T-cell (primary cell): ENCODE measurements around the gene KLC4. TPM values are rescaled to one million over a fixed set of nuclear protein-coding genes. Genes with fewer than 3 reads are reported as not detected.
A peak's percentile ranks its signal among the peaks of the same experiment; 100 is the strongest.
"Not testable (repeated sequence)": the region's sequence is repeated elsewhere in the genome, so short reads cannot be mapped to it uniquely, and the experiment has no call there.

Experiments
- ATAC-seq, 4 experiments: fragments of 200-7000 bp in 3 of 4; fragments of 150-1000 bp in 1 of 4; cut with Tn5 transposase; replicated peaks in 1 of 4; 1 replicate in 3 of 4; 2 replicates in 1 of 4; pipeline ENCODE4 v1.10.0; 2021; ENCODE audit warnings: moderate library complexity in 3 of 4, mild to moderate bottlenecking in 2 of 4, moderate number of reproducible peaks in 1 of 4
- CTCF ChIA-PET, 2 donors: fragments of 300-600 bp; sonication (Branson Sonifier 250); formaldehyde crosslinking; loops; one replicate each; lab custom pipeline; 2022; ENCODE audit warnings: antibody characterized with exemption in 2 of 2; lab: Charles Lee
- POLR2A ChIA-PET, 2 donors: fragments of 300-600 bp; sonication (Branson Sonifier 250); formaldehyde crosslinking; loops; one replicate each; lab custom pipeline; 2022; ENCODE audit warnings: antibody characterized with exemption in 2 of 2; lab: Charles Lee
- DNase-seq, 35 experiments: peaks; one replicate each; pipeline versions ENCODE4 v3.0.0 to v3.0.0-alpha.2; 2013 to 2023
- H3K27ac ChIP-seq: one replicate; pipeline ENCODE4 v1.5.1; 2013; ENCODE audit warnings: low read length
- H3K27me3 ChIP-seq, 2 experiments: replicated peaks in 1 of 2; 1 replicate in 1 of 2; 2 replicates in 1 of 2; pipeline versions ENCODE4 v1.6.1 to v1.7.0; 2013; ENCODE audit warnings: low read length in 1 of 2, mixed read lengths in 1 of 2; ENCODE audit not compliant: control insufficient read depth in 2 of 2, insufficient read depth in 2 of 2; ENCODE audit errors: extremely low read depth in 1 of 2
- H3K36me3 ChIP-seq, 2 donors: 1 replicate in 1 of 2; 2 replicates in 1 of 2; pipeline versions ENCODE4 v1.6.1 to v1.7.0; 2013; ENCODE audit warnings: low read length in 1 of 2; ENCODE audit not compliant: control insufficient read depth in 2 of 2, insufficient read depth in 1 of 2; ENCODE audit errors: extremely low read depth in 1 of 2
- H3K4me1 ChIP-seq, 2 experiments: 1 replicate in 1 of 2; 2 replicates in 1 of 2; pipeline versions ENCODE4 v1.6.1 to v1.7.0; 2013; ENCODE audit warnings: low read length in 2 of 2, mixed read lengths in 1 of 2; ENCODE audit not compliant: insufficient read depth in 2 of 2, control insufficient read depth in 1 of 2; ENCODE audit errors: extremely low read depth in 1 of 2
- H3K4me3 ChIP-seq, 2 donors: 1 replicate in 1 of 2; 2 replicates in 1 of 2; pipeline versions ENCODE4 v1.5.1 to v1.7.0; 2013; ENCODE audit warnings: mild to moderate bottlenecking in 2 of 2, low read length in 1 of 2, moderate library complexity in 1 of 2; ENCODE audit not compliant: control insufficient read depth in 1 of 2; ENCODE audit errors: extremely low read depth in 1 of 2
- H3K9me3 ChIP-seq: 2 replicates; pipeline ENCODE4 v1.7.0; 2013
- H3K27ac Mint-ChIP-seq, 2 donors: one replicate each; pipeline ENCODE4 v1.8.0; 2020 to 2021; ENCODE audit warnings: mild to moderate bottlenecking in 2 of 2, mixed read lengths in 2 of 2
- H3K27me3 Mint-ChIP-seq, 2 donors: one replicate each; pipeline ENCODE4 v1.8.0; 2021 to 2022; ENCODE audit warnings: mixed read lengths in 2 of 2
- H3K36me3 Mint-ChIP-seq: one replicate; pipeline ENCODE4 v1.8.0; 2021; ENCODE audit warnings: mixed read lengths
- H3K4me1 Mint-ChIP-seq, 3 donors: one replicate each; pipeline ENCODE4 v1.8.0; 2020 to 2022; ENCODE audit warnings: mixed read lengths in 3 of 3, mild to moderate bottlenecking in 1 of 3
- H3K4me3 Mint-ChIP-seq, 3 donors: one replicate each; pipeline ENCODE4 v1.8.0; 2020 to 2022; ENCODE audit warnings: mild to moderate bottlenecking in 3 of 3, mixed read lengths in 3 of 3, moderate library complexity in 3 of 3
- H3K9me3 Mint-ChIP-seq, 3 donors: one replicate each; pipeline ENCODE4 v1.8.0; 2020 to 2022; ENCODE audit warnings: mixed read lengths in 3 of 3
- WGBS: methylation state at CpG from one replicate; pipeline ENCODE4 v1.1.5; 2013; ENCODE audit warnings: missing lambda C conversion rate; ENCODE audit not compliant: insufficient coverage; 5-methylcytosine and 5-hydroxymethylcytosine counted together
- total RNA-seq, 35 experiments: library from RNA in 6 of 35; stranded (reverse) in 6 of 35; fragments of 120-200 nt in 1 of 35; gene quantifications; one replicate each; pipeline versions ENCODE4 v1.2.1 to v1.2.4 and lab custom pipeline; 2013 to 2026

The KLC4 gene
- total RNA-seq, 5 donors from 2014 or later (not counting 1 experiment from before 2014, with no cell fraction given) = 37.8 to 48.5 (median 45.5) TPM

DNA sequence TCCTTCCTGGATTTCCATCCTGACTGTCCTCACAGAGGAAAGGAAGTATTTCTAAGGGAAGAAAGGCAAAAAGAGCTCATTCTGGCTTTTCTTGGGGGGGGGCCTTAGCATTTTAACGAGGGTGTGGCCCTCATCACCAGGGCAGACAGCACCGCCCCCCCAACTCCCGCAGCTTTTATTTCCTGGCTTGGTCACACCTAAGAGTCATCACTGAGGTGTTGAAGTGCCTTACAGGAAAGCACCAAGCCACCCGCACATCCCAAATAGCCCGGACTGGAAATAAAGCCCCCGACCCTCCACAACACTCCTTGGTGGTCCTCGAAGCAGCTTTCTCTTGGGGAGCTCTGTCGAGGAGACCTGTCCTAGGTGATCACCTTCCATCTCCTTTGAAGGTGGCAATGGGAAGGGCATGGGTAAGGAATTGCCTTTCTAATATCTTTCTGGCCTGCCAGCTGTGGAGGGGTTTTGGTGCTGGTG, 17.9 kb downstream of the KLC4 start:
- peaks cover 0 to 15% (median 6%) of the 10 kb centered on the region in 3 donors for H3K4me1 Mint-ChIP-seq
- Histone ChIP-seq H3K4me1 (peaks cover 0 to 23% of the 10 kb centered on the region in 2 experiments), H3K4me3 (peak overlapping the region; percentile 34 to 89), H3K27ac (no peak overlapping the region), H3K36me3 (peaks cover 0 to 6% of the 10 kb centered on the region in 2 donors), H3K27me3 (peaks cover 0 to 38% of the 10 kb centered on the region in 2 experiments), H3K9me3 (no peaks in the 10 kb centered on the region)
- POLR2A ChIA-PET = interaction anchor here in 1 of 2 donors (0.8 kb wide), 1 partner anchor 23 kb away, joined by 5 read pairs; no protein-coding TSS in a partner anchor
- H3K9me3 Mint-ChIP-seq = no peaks in the 10 kb centered on the region
- H3K27ac Mint-ChIP-seq = no peak overlapping the region
- DNase-seq = no peak
- WGBS = 24% methylated on average over 4 of the region's 8 CpGs
- peaks cover 10 to 32% of the 10 kb centered on the region in 2 donors for H3K27me3 Mint-ChIP-seq
- H3K4me3 Mint-ChIP-seq = peak overlapping the region; percentile 17 to 65 (median 59)
- CTCF ChIA-PET = no interaction called here
- no peak for ATAC-seq
- H3K36me3 Mint-ChIP-seq = peaks cover 19% of the 10 kb centered on the region

DNA sequence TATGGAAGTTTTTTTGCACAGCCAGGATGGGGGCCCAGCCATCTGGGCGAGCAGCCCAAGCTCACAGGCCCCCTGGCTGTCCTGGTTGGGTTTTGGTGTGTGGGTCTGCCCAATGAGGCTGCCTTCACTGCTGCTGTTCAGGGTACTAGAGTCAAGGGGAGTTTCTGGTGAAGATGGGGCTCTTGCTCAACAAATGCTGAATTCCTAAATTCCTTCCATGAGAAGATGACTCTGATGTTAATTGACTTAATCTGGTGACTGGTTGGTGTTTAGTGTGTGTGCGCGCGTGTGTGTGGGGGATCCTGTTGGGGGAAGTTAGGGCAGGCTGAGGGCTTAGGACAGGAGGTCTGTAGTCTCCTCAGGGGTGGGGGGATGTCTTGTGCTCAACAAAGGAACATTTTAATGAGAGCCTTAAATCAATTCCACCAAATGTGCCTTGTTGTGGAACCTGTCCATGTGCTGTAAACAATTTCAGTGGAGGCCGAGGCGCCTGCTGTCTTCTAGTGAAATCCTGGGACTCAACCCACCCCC, 18.6 kb downstream of the KLC4 start:
- peaks cover 0 to 39% of the 10 kb centered on the region in 2 experiments for H3K27me3 ChIP-seq

DNA sequence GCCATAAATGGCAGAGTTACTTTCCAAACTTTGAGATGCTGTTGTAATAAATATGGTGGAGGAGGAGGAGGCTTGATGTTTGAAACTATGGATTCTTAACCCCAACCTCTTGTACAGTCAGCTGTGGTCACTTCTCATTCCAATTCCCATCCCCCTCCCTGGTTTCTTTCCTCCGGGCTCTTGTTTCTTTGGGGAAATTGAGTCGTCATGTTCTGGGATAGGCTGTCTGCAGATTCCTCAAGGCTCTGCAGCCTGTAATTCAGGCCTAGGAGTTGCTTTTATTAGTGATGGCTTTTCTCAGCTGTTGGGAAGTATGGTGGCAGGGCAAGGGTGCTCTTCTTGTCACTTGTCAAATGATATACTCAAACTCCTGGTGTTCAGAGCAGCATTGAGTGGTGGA, 19.3 kb downstream of the KLC4 start:
- DNase-seq (no peak), ATAC-seq (no peak)
- Mint-ChIP-seq H3K9me3 (no peaks in the 10 kb centered on the region), H3K27ac (no peak overlapping the region), H3K36me3 (peaks cover 7% of the 10 kb centered on the region), H3K27me3 (peaks cover 10 to 35% of the 10 kb centered on the region in 2 donors), H3K4me3 (no peak overlapping the region), H3K4me1 (peaks cover 0 to 15% (median 6%) of the 10 kb centered on the region in 3 donors)
- H3K4me1 ChIP-seq = peaks cover 2 to 23% of the 10 kb centered on the region in 2 experiments
- no peak overlapping the region for H3K4me3 ChIP-seq
- no peak overlapping the region for H3K27ac ChIP-seq
- CTCF ChIA-PET = no interaction called here
- peaks cover 0 to 3% of the 10 kb centered on the region in 2 donors for H3K36me3 ChIP-seq
- peaks cover 0 to 41% of the 10 kb centered on the region in 2 experiments for H3K27me3 ChIP-seq
- H3K9me3 ChIP-seq = no peaks in the 10 kb centered on the region
- POLR2A ChIA-PET = no interaction called here
- WGBS = no CpG with 5 or more reads among the region's 2 CpGs

More for the DNA sequence above, 18.6 kb downstream of the KLC4 start:
- POLR2A ChIA-PET = no interaction called here
- Mint-ChIP-seq H3K36me3 (peaks cover 13% of the 10 kb centered on the region), H3K9me3 (no peaks in the 10 kb centered on the region), H3K4me1 (peaks cover 0 to 15% (median 6%) of the 10 kb centered on the region in 3 donors), H3K4me3 (peak overlapping the region; percentile 4 to 65 (median 59)), H3K27me3 (peaks cover 10 to 32% of the 10 kb centered on the region in 2 donors), H3K27ac (no peak overlapping the region)
- WGBS = 96% methylated on average over 5 of the region's 6 CpGs
- ATAC-seq (no peak), DNase-seq (no peak)
- H3K4me1 ChIP-seq = peaks cover 0 to 23% of the 10 kb centered on the region in 2 experiments
- peaks cover 0 to 3% of the 10 kb centered on the region in 2 donors for H3K36me3 ChIP-seq
- no peak overlapping the region for H3K4me3 ChIP-seq
- H3K9me3 ChIP-seq = no peaks in the 10 kb centered on the region
- CTCF ChIA-PET = no interaction called here
- H3K27ac ChIP-seq = no peak overlapping the region

DNA sequence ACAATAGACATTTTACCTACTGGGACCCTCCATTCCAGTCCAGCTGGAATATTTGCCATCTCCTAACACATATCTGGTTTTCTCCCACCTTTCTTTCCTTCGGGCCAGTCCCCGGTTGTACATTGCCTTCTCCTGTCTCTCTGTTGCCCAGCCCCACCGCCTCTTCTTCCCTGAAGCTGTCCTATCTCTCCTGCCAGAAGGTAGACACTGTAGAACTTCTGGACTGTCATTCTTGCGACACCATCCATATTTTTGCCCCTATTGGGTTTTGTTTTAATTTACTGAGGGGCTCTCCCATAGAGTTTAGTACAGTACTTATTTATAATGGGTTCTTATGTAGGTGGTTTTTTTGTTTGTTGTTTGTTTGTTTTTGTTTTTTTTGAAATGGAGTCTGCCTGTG, 21.6 kb downstream of the KLC4 start:
- no peak overlapping the region for H3K27ac ChIP-seq
- CTCF ChIA-PET = no interaction called here
- no peaks in the 10 kb centered on the region for H3K36me3 ChIP-seq
- Mint-ChIP-seq H3K4me1 (peaks cover 0 to 10% (median 4%) of the 10 kb centered on the region in 3 donors), H3K9me3 (no peaks in the 10 kb centered on the region), H3K27ac (no peak overlapping the region), H3K27me3 (peaks cover 14 to 29% of the 10 kb centered on the region in 2 donors), H3K4me3 (no peak overlapping the region), H3K36me3 (no peaks in the 10 kb centered on the region)
- ATAC-seq (no peak), DNase-seq (no peak)
- H3K9me3 ChIP-seq = no peaks in the 10 kb centered on the region
- 92% methylated on average over 2 of the region's 4 CpGs for WGBS
- H3K27me3 ChIP-seq = peaks cover 0 to 28% of the 10 kb centered on the region in 2 experiments
- no peak overlapping the region for H3K4me3 ChIP-seq
- H3K4me1 ChIP-seq = peaks cover 2 to 14% of the 10 kb centered on the region in 2 experiments
- POLR2A ChIA-PET = no interaction called here

DNA sequence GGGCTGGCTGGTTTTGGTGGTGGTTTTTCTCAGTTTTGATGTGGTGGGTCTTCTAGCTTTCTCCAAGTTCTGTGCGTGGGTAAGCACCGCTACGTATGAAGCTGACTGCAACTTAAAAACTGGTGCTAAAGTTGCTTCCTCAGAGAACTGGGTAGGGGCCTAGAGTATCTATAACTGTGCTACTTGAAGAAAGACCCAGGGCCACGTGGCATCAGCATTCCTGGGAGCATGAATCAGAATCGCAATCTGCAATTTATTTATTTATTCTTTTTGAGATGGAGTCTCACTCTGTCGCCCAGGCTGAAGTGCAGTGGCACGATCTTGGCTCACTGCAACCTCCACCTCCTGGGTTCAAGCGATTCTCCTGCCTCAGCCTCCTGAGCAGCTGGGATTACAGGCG, 22.5 kb downstream of the KLC4 start:
- WGBS = 16% methylated on average over 4 of the region's 9 CpGs
- H3K4me1 Mint-ChIP-seq, H3K4me3 ChIP-seq, H3K9me3 Mint-ChIP-seq, ATAC-seq, H3K27ac ChIP-seq, POLR2A ChIA-PET, H3K4me3 Mint-ChIP-seq, DNase-seq, H3K9me3 ChIP-seq, H3K27ac Mint-ChIP-seq, CTCF ChIA-PET, H3K36me3 Mint-ChIP-seq, H3K4me1 ChIP-seq, H3K36me3 ChIP-seq: not testable (repeated sequence)
- H3K27me3 Mint-ChIP-seq = peaks cover 14 to 27% of the 10 kb centered on the region in 2 donors
- peaks cover 0 to 25% of the 10 kb centered on the region in 2 experiments for H3K27me3 ChIP-seq

- WGBS = 92% methylated on average over 5 of the region's 13 CpGs
- no peaks in the 10 kb centered on the region for H3K9me3 Mint-ChIP-seq
- no peaks in the 10 kb centered on the region for H3K36me3 Mint-ChIP-seq
- no peaks in the 10 kb centered on the region for H3K9me3 ChIP-seq
- H3K27ac Mint-ChIP-seq = no peak overlapping the region
- no peak overlapping the region for H3K4me3 ChIP-seq
- H3K27me3 Mint-ChIP-seq = peaks cover 9 to 16% of the 10 kb centered on the region in 2 donors
- ATAC-seq = no peak
- no peak overlapping the region for H3K27ac ChIP-seq
- CTCF ChIA-PET = no interaction called here
- no peak overlapping the region for H3K4me3 Mint-ChIP-seq
- no peaks in the 10 kb centered on the region for H3K4me1 Mint-ChIP-seq
- POLR2A ChIA-PET = no interaction called here
- DNase-seq = no peak
- peaks cover 0 to 2% of the 10 kb centered on the region in 2 experiments for H3K4me1 ChIP-seq
- peaks cover 0 to 14% of the 10 kb centered on the region in 2 experiments for H3K27me3 ChIP-seq
- H3K36me3 ChIP-seq = no peaks in the 10 kb centered on the region
Measured at GRCh38 chr6:43082806-43083655, 23.6 kb downstream of the KLC4 start.
